ENCODE results near the gene PTGDS. TPM values are rescaled to one million over a fixed set of nuclear protein-coding genes. Genes with fewer than 3 reads are reported as not detected.

Gene PTGDS
- total and polyA plus RNA-seq, 9 of the 15 experiments (the other 6 are each of a cell fraction or from before 2014, with no cell fraction given): 0.46 to 7.1 (median 2.0) TPM

- 0 out of 2 replicates have a peak, but pooled peaks cover 4% of the 10 kb centered on the region for H4K20me1 ChIP-seq (replicated peaks; ENCODE audit: control insufficient read depth, insufficient read depth, low read length)
- H3K4me3 ChIP-seq: no peak overlapping the region
- no peak for DNase-seq (ENCODE audit: extremely low read depth in 1 of 4, low spot score in 3 of 4)
- H3K36me3 ChIP-seq (ENCODE audit: control insufficient read depth, insufficient read depth, low read length): no peaks in the 10 kb centered on the region
- intact Hi-C loops (cut with micrococcal nuclease) (no loop called here), in situ Hi-C loops (cut with MboI) (no loop called here)
- TF ChIP-seq NR4A1 (CRISPR knock-in tag; IDR thresholded peaks at IDR 0.05): no peak
- TF ChIP-seq NR4A1 (tag; IDR thresholded peaks at IDR 0.05): no peak
- no peak for TF ChIP-seq BHLHE40 (IDR thresholded peaks at IDR 0.05; ENCODE audit: low read length)
- TF ChIP-seq MXI1 (IDR thresholded peaks at IDR 0.05; ENCODE audit: low read depth, low read length): no peak
- TF ChIP-seq SMAD4 (CRISPR knock-in tag; conservative IDR thresholded peaks at IDR 0.05): no peak
- no peak for TF ChIP-seq BCL6 (CRISPR knock-in tag; IDR thresholded peaks at IDR 0.05)
- no peak for TF ChIP-seq COPS2 (conservative IDR thresholded peaks at IDR 0.05)
- TF ChIP-seq MTF1 (CRISPR knock-in tag; IDR thresholded peaks at IDR 0.05; ENCODE audit: borderline replicate concordance): no peak
- TF ChIP-seq TSC22D4 (tag; IDR thresholded peaks at IDR 0.05): no peak
- TF ChIP-seq SMAD2 (IDR thresholded peaks at IDR 0.05; ENCODE audit: low read depth, low read length): no peak
- no peak for ATAC-seq
- 68% methylated on average over 12 of the region's 15 CpGs for WGBS (ENCODE audit: insufficient coverage, low coverage, missing lambda C conversion rate)
- H3K4me2 ChIP-seq (ENCODE audit: insufficient read depth, low read length): no peak overlapping the region
- CTCF ChIA-PET (ENCODE audit: low intra/inter-chr PET ratio): no interaction called here
- H2AFZ ChIP-seq (ENCODE audit: low read depth, low read length): no peak overlapping the region
- H3K9me1 ChIP-seq (ENCODE audit: control insufficient read depth, insufficient read depth, low read length): peaks cover 2% of the 10 kb centered on the region
- H3K9me3 ChIP-seq (replicated peaks; ENCODE audit: control insufficient read depth, insufficient read depth, low read depth, low read length): no peaks in the 10 kb centered on the region
- no peak for FAIRE-seq
- H3K27me3 ChIP-seq (ENCODE audit: control insufficient read depth in 2 of 2, insufficient read depth in 2 of 2, low read length in 2 of 2): peaks cover 2 to 7% of the 10 kb centered on the region in 2 experiments; a peak in 3 of 5 replicates
- POLR2A ChIA-PET: interaction anchor here (0.7 kb wide), 2 partner anchors 24 to 50 kb away, joined by 3 read pairs; no protein-coding TSS in a partner anchor
- H3K4me1 ChIP-seq (replicated peaks in 1 of 2; ENCODE audit: control insufficient read depth in 2 of 2, insufficient read depth in 2 of 2, low read length in 2 of 2): peaks cover 3 to 69% of the 10 kb centered on the region in 2 experiments; a peak in 4 of 5 replicates
- no peaks in the 10 kb centered on the region for H3K79me2 ChIP-seq (ENCODE audit: control insufficient read depth, insufficient read depth, low read length)
- no peak overlapping the region for H3K27ac ChIP-seq (ENCODE audit: extremely low read depth, low read depth, low read length)
- BruUV-seq (replicated peaks): no TSS peak
- H3K9ac ChIP-seq (ENCODE audit: insufficient read depth in 1 of 2, low read depth in 2 of 2, low read length in 2 of 2): no peak overlapping the region
Observed at GRCh38 chr9:136952321-136952850, 24.9 kb upstream of the PTGDS start.
